ENCODE measurements around the gene SOS1. TPM values are rescaled to one million over a fixed set of nuclear protein-coding genes. Genes with fewer than 3 reads are reported as not detected.

SOS1 gene
- total RNA-seq, 1 donor from 2014 or later = 54.5 TPM

DNA sequence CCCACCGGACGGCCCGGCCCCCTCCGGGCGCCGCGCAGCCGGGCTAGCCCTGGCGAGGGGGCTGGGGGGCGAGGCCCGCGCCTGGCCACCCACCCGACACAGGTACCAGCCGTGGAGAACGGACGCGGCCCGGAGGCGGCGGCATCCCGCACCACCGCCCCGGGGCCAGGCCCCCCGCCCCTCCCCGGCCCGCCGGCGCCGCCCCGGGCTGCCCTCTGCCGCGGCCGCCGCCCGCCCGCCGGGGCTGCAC lies 405 bp downstream of the SOS1 start:
- no peak for DNase-seq (ENCODE audit: low spot score in 2 of 2, unreplicated experiment in 2 of 2)
- Mint-ChIP-seq H3K27me3 (ENCODE audit: low read depth) (no peaks in the 10 kb centered on the region), H3K27ac (no peak overlapping the region), H3K36me3 (peaks cover 13% of the 10 kb centered on the region), H3K4me3 (no peak overlapping the region), H3K4me1 (peaks cover 57% of the 10 kb centered on the region), H3K9me3 (no peaks in the 10 kb centered on the region)
- TF ChIP-seq, protein P1, sequence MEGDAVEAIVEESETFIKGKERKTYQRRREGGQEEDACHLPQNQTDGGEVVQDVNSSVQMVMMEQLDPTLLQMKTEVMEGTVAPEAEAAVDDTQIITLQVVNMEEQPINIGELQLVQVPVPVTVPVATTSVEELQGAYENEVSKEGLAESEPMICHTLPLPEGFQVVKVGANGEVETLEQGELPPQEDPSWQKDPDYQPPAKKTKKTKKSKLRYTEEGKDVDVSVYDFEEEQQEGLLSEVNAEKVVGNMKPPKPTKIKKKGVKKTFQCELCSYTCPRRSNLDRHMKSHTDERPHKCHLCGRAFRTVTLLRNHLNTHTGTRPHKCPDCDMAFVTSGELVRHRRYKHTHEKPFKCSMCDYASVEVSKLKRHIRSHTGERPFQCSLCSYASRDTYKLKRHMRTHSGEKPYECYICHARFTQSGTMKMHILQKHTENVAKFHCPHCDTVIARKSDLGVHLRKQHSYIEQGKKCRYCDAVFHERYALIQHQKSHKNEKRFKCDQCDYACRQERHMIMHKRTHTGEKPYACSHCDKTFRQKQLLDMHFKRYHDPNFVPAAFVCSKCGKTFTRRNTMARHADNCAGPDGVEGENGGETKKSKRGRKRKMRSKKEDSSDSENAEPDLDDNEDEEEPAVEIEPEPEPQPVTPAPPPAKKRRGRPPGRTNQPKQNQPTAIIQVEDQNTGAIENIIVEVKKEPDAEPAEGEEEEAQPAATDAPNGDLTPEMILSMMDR (IDR thresholded peaks at IDR 0.05; ENCODE audit: unreplicated experiment) = no peak

- TF ChIP-seq, protein P1 (IDR thresholded peaks at IDR 0.05; ENCODE audit: unreplicated experiment) = no peak
- peak; percentile 37 to 69 for DNase-seq (ENCODE audit: low spot score in 2 of 2, unreplicated experiment in 2 of 2)
- H3K4me1 Mint-ChIP-seq = peaks cover 51% of the 10 kb centered on the region
- H3K27me3 Mint-ChIP-seq (ENCODE audit: low read depth) = no peaks in the 10 kb centered on the region
- H3K27ac Mint-ChIP-seq = peak overlapping the region; percentile 83
- H3K36me3 Mint-ChIP-seq = peaks cover 14% of the 10 kb centered on the region
- no peaks in the 10 kb centered on the region for H3K9me3 Mint-ChIP-seq
- H3K4me3 Mint-ChIP-seq = peak overlapping the region; percentile 82
Observed at GRCh38 chr2:39119732-39120520, 925 bp downstream of the SOS1 start.

GRCh38 chr2:39118786-39119499 lies 1.9 kb downstream of the SOS1 start:
- TF ChIP-seq, protein P1 (IDR thresholded peaks at IDR 0.05; ENCODE audit: unreplicated experiment) = no peak
- Mint-ChIP-seq H3K9me3 (no peaks in the 10 kb centered on the region), H3K27ac (peak overlapping the region; percentile 83), H3K4me3 (peak overlapping the region; percentile 82), H3K4me1 (peaks cover 46% of the 10 kb centered on the region), H3K36me3 (peaks cover 16% of the 10 kb centered on the region), H3K27me3 (ENCODE audit: low read depth) (no peaks in the 10 kb centered on the region)
- no peak for DNase-seq (ENCODE audit: low spot score in 2 of 2, unreplicated experiment in 2 of 2)

DNA sequence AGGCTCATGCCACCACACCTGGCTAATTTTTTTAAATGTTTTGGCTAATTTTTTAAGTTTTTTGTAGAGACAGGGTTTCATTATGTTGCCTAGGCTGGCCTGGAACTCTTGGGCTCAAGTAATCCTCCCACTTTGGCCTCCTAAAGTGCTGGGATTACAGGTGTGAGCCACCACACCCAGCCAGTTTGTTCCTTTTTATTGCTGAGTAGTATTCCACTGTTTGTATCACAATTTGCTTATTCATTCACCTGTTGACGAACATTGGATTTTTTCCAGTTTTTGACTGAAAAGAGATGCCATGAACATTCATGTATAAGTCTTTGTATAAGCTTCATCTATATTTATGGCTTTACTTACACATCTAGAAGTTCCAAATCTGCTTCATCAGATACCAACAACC lies 5.3 kb downstream of the SOS1 start:
- TF ChIP-seq, protein P1 (IDR thresholded peaks at IDR 0.05; ENCODE audit: unreplicated experiment) = no peak
- Mint-ChIP-seq H3K27me3 (ENCODE audit: low read depth) (no peaks in the 10 kb centered on the region), H3K4me3 (no peak overlapping the region), H3K4me1 (peaks cover 23% of the 10 kb centered on the region), H3K27ac (no peak overlapping the region), H3K9me3 (no peaks in the 10 kb centered on the region), H3K36me3 (peaks cover 25% of the 10 kb centered on the region)
- DNase-seq (ENCODE audit: low spot score in 2 of 2, unreplicated experiment in 2 of 2) = no peak

GRCh38 chr2:39114771-39115170 lies 6.1 kb downstream of the SOS1 start:
- Mint-ChIP-seq H3K27ac (peak overlapping the region; percentile 7), H3K4me3 (no peak overlapping the region), H3K9me3 (no peaks in the 10 kb centered on the region), H3K4me1 (peaks cover 23% of the 10 kb centered on the region), H3K27me3 (ENCODE audit: low read depth) (no peaks in the 10 kb centered on the region), H3K36me3 (peaks cover 25% of the 10 kb centered on the region)
- TF ChIP-seq, protein P1 (IDR thresholded peaks at IDR 0.05; ENCODE audit: unreplicated experiment) = no peak
- no peak for DNase-seq (ENCODE audit: low spot score in 2 of 2, unreplicated experiment in 2 of 2)

All from mesothelial cell of epicardium (in vitro differentiated cells).